Omental fat pad (tissue), 4 donors: ENCODE data around the gene ZSCAN2. TPM values are rescaled to one million over a fixed set of nuclear protein-coding genes. Genes with fewer than 3 reads are reported as not detected.

Experiments
- ATAC-seq: fragments of 150-250 bp; one replicate; pipeline ENCODE4 v1.9.1; 2016; ENCODE audit warnings: mild to moderate bottlenecking, moderate library complexity; ENCODE audit not compliant: low FRiP score
- DNase-seq: peaks from one replicate; pipeline ENCODE4 v3.0.0-alpha.2; 2019; ENCODE audit warnings: low spot score
- CTCF ChIP-seq, 3 donors: fragments of 450-650 bp; IDR thresholded peaks; one replicate each; pipeline ENCODE4 v1.5.1; 2016 to 2017; ENCODE audit warnings: antibody characterized with exemption in 3 of 3, mild to moderate bottlenecking in 3 of 3, moderate library complexity in 2 of 3
- total RNA-seq, 4 donors: library from RNA; depleted of rRNA; stranded (reverse); fragments of >200 nt; gene quantifications; one replicate each; pipeline ENCODE4 v1.1.0, GENCODE V29; 2016

The ZSCAN2 gene
- total RNA-seq, 4 donors from 2014 or later = 8.4 to 16.3 (median 13.0) TPM

DNA sequence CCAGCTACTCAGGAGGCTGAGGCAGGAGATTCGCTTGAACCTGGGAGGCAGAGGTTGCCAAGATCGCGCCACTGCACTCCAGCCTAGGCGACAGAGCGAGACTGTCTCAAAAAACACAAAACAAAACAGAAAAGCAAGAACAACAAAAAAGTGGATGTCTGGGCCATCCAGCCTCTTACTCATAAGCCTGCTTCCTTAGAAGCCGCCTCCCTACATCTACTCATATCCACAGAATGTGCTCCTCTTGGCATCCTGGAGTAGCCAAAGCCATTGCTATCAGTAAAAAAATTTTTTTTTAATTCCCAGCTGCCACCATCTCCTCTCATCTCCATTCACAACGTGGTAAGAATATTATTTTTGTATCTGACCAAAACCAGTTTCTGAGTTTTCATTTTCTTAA, 10.8 kb downstream of the ZSCAN2 start:
- ATAC-seq = no peak
- no peak for DNase-seq
- TF ChIP-seq CTCF (IDR thresholded peaks at IDR 0.05) = no peak

DNA sequence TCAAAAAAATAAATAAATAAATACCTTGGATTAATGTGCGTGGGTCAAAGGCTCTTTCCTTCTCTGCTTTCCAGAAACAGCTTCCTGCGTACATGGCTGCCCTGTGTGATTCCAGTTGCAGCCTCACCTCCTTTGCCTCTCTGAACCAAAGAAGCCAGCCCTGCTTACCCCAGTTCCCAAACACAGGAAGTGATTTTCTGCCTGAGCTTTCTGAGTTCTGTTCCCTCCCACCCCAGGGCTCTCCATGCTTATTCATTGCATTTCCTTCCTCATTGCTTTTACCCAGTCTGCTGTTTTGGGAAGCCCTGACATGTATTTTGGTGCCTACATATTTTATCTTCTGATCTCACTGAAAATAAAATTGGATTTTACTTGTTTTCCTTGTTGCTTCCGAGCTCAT, 15.4 kb downstream of the ZSCAN2 start:
- no peak for DNase-seq
- no peak for ATAC-seq

GRCh38 chr15:84620626-84621025, 19.8 kb downstream of the ZSCAN2 start:
- DNase-seq = no peak
- TF ChIP-seq CTCF (IDR thresholded peaks at IDR 0.05) = no peak
- ATAC-seq = no peak

More for the DNA sequence above, 15.4 kb downstream of the ZSCAN2 start:
- TF ChIP-seq CTCF (IDR thresholded peaks at IDR 0.05) = no peak

DNA sequence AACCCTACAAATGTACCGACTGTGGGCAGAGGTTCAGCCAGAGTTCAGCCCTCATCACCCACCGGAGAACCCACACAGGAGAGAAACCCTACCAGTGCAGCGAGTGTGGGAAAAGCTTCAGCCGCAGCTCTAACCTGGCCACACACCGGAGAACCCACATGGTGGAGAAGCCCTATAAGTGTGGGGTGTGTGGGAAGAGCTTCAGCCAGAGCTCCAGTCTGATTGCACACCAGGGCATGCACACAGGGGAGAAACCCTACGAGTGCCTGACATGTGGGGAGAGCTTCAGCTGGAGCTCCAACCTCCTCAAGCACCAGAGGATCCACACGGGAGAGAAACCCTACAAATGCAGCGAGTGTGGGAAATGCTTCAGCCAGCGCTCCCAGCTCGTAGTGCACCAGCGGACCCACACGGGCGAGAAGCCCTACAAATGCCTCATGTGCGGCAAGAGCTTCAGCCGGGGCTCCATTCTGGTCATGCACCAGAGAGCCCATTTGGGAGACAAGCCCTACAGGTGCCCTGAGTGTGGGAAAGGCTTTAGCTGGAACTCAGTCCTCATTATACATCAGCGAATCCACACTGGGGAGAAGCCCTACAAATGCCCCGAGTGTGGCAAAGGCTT, 20.7 kb downstream of the ZSCAN2 start:
- ATAC-seq (no peak), DNase-seq (no peak)
- TF ChIP-seq CTCF (IDR thresholded peaks at IDR 0.05) = no peak

GRCh38 chr15:84624359-84624758, 23.6 kb downstream of the ZSCAN2 start:
- DNase-seq = no peak
- no peak for TF ChIP-seq CTCF (IDR thresholded peaks at IDR 0.05)
- no peak for ATAC-seq

DNA sequence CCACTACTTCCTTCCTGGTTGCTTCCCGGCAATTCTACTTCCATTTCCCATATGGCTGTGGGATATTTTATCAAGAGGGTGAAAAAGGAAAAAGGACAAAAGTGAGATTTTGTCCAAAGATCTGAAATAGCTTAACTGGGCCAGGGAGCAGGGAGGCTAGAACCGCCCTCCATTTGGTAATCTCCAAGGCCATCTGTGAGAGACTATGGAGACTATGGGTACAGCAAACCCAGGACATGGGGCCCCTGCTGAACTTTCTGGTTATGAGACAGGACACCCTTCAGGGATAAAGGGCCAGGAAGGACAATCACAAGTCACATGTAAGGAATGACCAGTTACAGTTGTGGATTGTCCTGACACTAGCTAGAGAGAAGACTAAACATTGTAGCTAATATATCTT, 24.3 kb downstream of the ZSCAN2 start:
- ATAC-seq (no peak), DNase-seq (no peak)
- no peak for TF ChIP-seq CTCF (IDR thresholded peaks at IDR 0.05)

DNA sequence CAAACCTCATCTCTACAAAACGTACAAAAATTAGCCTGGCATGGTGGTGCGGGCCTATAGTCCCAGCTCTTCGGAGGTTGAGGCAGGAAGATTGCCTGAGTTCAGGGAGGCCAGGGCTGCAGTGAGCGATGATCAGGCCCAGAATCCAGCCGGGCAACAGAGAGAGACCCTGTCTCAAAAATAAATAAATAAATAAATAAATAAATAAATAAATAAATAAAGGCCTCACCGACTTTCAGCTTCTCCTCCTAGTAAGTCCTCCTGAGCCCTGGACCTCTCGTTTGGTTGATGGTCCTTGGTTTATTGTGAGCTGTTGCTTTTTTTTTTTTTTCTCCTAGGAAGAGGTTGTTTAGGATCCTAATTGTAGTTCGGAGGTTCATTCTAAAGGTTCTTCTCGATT, 28.2 kb downstream of the ZSCAN2 start:
- TF ChIP-seq CTCF (IDR thresholded peaks at IDR 0.05) = no peak
- ATAC-seq = no peak
- no peak for DNase-seq
